Measurements from ENCODE around the gene VPS9D1. TPM values are rescaled to one million over a fixed set of nuclear protein-coding genes. Genes with fewer than 3 reads are reported as not detected.

Gene VPS9D1
- total and polyA plus RNA-seq, 2 of the 4 experiments (the other 2 are of a cell fraction): 1.8 to 20.3 TPM

DNA sequence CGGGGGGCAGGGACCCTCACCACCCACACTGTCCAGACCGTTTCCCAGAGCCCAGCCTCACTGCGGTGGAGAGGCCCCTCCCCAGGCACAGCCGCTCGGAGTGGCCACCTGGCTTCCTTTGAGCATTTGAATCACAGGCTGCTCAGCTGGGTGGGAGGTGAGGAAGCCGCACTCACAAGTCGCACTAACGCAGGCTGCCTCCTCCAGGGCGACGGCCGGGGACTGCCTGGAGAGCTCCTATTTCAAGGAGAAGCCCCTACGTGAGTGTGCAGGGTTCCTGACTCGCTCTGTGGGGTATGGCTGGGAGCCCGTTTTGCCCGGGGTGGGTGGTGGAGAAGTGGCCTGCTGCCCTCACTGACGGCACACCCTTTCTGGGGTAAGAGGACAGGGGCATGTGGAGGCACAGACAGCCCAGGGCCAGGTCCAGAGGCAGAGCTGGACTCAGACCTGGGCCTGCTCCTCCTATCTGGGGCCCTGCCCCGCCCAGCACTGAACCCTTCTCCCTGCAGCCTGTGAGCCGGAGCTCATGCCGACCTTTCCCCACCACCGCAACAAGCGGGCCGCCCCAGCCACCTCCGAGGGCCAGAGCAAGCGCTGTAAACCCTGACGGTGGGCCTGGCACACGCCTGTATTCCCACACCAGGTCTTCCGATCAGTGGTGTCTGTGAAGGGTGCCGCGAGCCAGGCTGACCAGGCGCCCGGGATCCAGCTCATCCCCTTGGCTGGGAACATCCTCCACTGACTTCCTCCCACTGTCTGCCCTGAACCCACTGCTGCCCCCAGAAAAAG lies 25.4 kb downstream of the VPS9D1 start:
- CTCF ChIA-PET: no interaction called here
- H3K79me1 ChIP-seq (ENCODE audit: low read depth in 1 of 2, low read length in 2 of 2): peaks cover 4 to 20% of the 10 kb centered on the region in 2 experiments; a peak in 3 of 4 replicates
- H3K18ac ChIP-seq (ENCODE audit: low read depth, low read length): no peak overlapping the region
- H2BK15ac ChIP-seq (ENCODE audit: low read depth, low read length): no peak overlapping the region
- no peak overlapping the region for H3K27ac ChIP-seq (ENCODE audit: insufficient read depth, low read length)
- H3K9me3 ChIP-seq (ENCODE audit: control insufficient read depth, insufficient read depth, low read length): no peaks in the 10 kb centered on the region
- no peak for ATAC-seq (ENCODE audit: low read depth)
- H4K8ac ChIP-seq (ENCODE audit: low read depth in 2 of 2, low read length in 2 of 2): no peak overlapping the region
- no peak overlapping the region for H2BK20ac ChIP-seq (ENCODE audit: low read depth, low read length)
- dilution Hi-C loops (cut with HindIII; ENCODE audit: low sequenced_read_pairs, unreplicated experiment) (no loop called here), in situ Hi-C loops (cut with MboI; ENCODE audit: low sequenced_read_pairs) (no loop called here), intact Hi-C loops (cut with micrococcal nuclease) (no loop called here)
- TSS peak; percentile 67 for BruUV-seq (replicated peaks)
- H3K36me3 ChIP-seq (ENCODE audit: control insufficient read depth, insufficient read depth, low read length): peaks cover 49% of the 10 kb centered on the region
- no peak overlapping the region for H3K4ac ChIP-seq (ENCODE audit: low read depth, low read length)
- TF ChIP-seq RCOR1 (IDR thresholded peaks at IDR 0.05; ENCODE audit: insufficient replicate concordance, low read length) (no peak), BHLHE40 (IDR thresholded peaks at IDR 0.05; ENCODE audit: low read depth, low read length) (no peak), SMC3 (IDR thresholded peaks at IDR 0.05; ENCODE audit: low read depth, low read length) (no peak), RAD21 (IDR thresholded peaks at IDR 0.05; ENCODE audit: low read length) (no peak), RFX5 (IDR thresholded peaks at IDR 0.05; ENCODE audit: low read depth, low read length) (no peak), MXI1 (IDR thresholded peaks at IDR 0.05; ENCODE audit: borderline replicate concordance, low read depth, low read length) (no peak), MAZ (IDR thresholded peaks at IDR 0.05; ENCODE audit: borderline replicate concordance, low read depth, low read length) (no peak), CHD1 (IDR thresholded peaks at IDR 0.05; ENCODE audit: low read depth, low read length) (no peak), CEBPB (IDR thresholded peaks at IDR 0.05; ENCODE audit: low read depth, low read length) (no peak), FOS (IDR thresholded peaks at IDR 0.05; ENCODE audit: low read depth, low read length) (no peak), NFE2L2 (IDR thresholded peaks at IDR 0.05; ENCODE audit: low read depth, low read length) (no peak)
- TF ChIP-seq, protein P1, sequence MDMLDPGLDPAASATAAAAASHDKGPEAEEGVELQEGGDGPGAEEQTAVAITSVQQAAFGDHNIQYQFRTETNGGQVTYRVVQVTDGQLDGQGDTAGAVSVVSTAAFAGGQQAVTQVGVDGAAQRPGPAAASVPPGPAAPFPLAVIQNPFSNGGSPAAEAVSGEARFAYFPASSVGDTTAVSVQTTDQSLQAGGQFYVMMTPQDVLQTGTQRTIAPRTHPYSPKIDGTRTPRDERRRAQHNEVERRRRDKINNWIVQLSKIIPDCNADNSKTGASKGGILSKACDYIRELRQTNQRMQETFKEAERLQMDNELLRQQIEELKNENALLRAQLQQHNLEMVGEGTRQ (IDR thresholded peaks at IDR 0.05; ENCODE audit: low read depth, low read length): no peak
- TF ChIP-seq, protein P2, sequence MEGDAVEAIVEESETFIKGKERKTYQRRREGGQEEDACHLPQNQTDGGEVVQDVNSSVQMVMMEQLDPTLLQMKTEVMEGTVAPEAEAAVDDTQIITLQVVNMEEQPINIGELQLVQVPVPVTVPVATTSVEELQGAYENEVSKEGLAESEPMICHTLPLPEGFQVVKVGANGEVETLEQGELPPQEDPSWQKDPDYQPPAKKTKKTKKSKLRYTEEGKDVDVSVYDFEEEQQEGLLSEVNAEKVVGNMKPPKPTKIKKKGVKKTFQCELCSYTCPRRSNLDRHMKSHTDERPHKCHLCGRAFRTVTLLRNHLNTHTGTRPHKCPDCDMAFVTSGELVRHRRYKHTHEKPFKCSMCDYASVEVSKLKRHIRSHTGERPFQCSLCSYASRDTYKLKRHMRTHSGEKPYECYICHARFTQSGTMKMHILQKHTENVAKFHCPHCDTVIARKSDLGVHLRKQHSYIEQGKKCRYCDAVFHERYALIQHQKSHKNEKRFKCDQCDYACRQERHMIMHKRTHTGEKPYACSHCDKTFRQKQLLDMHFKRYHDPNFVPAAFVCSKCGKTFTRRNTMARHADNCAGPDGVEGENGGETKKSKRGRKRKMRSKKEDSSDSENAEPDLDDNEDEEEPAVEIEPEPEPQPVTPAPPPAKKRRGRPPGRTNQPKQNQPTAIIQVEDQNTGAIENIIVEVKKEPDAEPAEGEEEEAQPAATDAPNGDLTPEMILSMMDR (conservative IDR thresholded peaks at IDR 0.05; ENCODE audit: low read depth, low read length): no peak
- no peak overlapping the region for H2BK5ac ChIP-seq (ENCODE audit: low read depth, low read length, poor library complexity, severe bottlenecking)
- H4K91ac ChIP-seq (ENCODE audit: insufficient read depth, low read depth, low read length): no peak overlapping the region
- no peak overlapping the region for H3K23ac ChIP-seq (ENCODE audit: low read depth, low read length)
- no peak overlapping the region for H2BK120ac ChIP-seq (ENCODE audit: low read depth, low read length)
- H4K20me1 ChIP-seq (ENCODE audit: insufficient read depth, low read length): peaks cover 25% of the 10 kb centered on the region
- H3K9ac ChIP-seq (ENCODE audit: low read depth, low read length): no peak overlapping the region
- no peak overlapping the region for H3K4me2 ChIP-seq (ENCODE audit: low read depth, low read length)
- H3K56ac ChIP-seq (ENCODE audit: extremely low read depth, insufficient read depth, low read length): no peak overlapping the region
- no peak overlapping the region for H4K5ac ChIP-seq (ENCODE audit: low read depth, low read length)
- WGBS, 2 experiments (ENCODE audit: extremely low coverage in 2 of 2, insufficient read length in 1 of 2): 89% methylated on average over 9 of the region's 31 CpGs; no CpG with 5 or more reads in 1 of the 2 experiments
- DNase-seq: no peak
- no peak overlapping the region for H3K14ac ChIP-seq (replicated peaks; ENCODE audit: low read depth, low read length)
- peaks cover 2% of the 10 kb centered on the region for H3K4me1 ChIP-seq (ENCODE audit: control insufficient read depth, insufficient read depth, low read length)
- no peak overlapping the region for H3K4me3 ChIP-seq (ENCODE audit: insufficient read depth, low read depth, low read length)
- 0 out of 2 replicates have a peak, but pooled peaks cover 2% of the 10 kb centered on the region for H3K9me1 ChIP-seq (ENCODE audit: insufficient read depth, low read length)
- no peak overlapping the region for H2AK9ac ChIP-seq (replicated peaks; ENCODE audit: low read depth, low read length, poor library complexity)
- no peak overlapping the region for H2AK5ac ChIP-seq (ENCODE audit: low read depth, low read length)
- H3K27me3 ChIP-seq (ENCODE audit: control insufficient read depth, insufficient read depth, low read length): no peaks in the 10 kb centered on the region
- POLR2A ChIA-PET (ENCODE audit: unreplicated experiment): no interaction called here
- H2AFZ ChIP-seq (replicated peaks; ENCODE audit: low read length, poor library complexity): peak overlapping the region; percentile 21

All from IMR-90 (cell line).